Hematopoietic multipotent progenitor cell treated with erythropoietin and hydrocortisone succinate and interleukin-3 and kit ligand, for 4 days (in vitro differentiated cells): Measurements from ENCODE around the gene PTGDR.

ENCODE experiments used
- DNase-seq: peaks from one replicate; pipeline ENCODE4 v3.0.0-alpha.2; 2015

Gene PTGDR

GRCh38 chr14:52266179-52266578, 1.3 kb upstream of the PTGDR start:
- no peak for DNase-seq

GRCh38 chr14:52266782-52267181, 716 bp upstream of the PTGDR start:
- no peak for DNase-seq

- peak; percentile 35 for DNase-seq
Observed at GRCh38 chr14:52268279-52269061, 972 bp downstream of the PTGDR start.

GRCh38 chr14:52269100-52269499, 1.6 kb downstream of the PTGDR start:
- DNase-seq, result no peak

GRCh38 chr14:52269982-52270381, 2.5 kb downstream of the PTGDR start:
- no peak for DNase-seq

GRCh38 chr14:52271538-52271937, 4.0 kb downstream of the PTGDR start:
- DNase-seq, result no peak

GRCh38 chr14:52272375-52272774, 4.9 kb downstream of the PTGDR start:
- DNase-seq, result peak; percentile 78

- no peak for DNase-seq
Observed at GRCh38 chr14:52275372-52275771, 7.9 kb downstream of the PTGDR start.

- DNase-seq, result no peak
Observed at GRCh38 chr14:52277552-52277951, 10.1 kb downstream of the PTGDR start.

GRCh38 chr14:52279408-52279807, 11.9 kb downstream of the PTGDR start:
- peak; percentile 68 for DNase-seq

- DNase-seq, result no peak
Observed at GRCh38 chr14:52283099-52283498, 15.6 kb downstream of the PTGDR start.

GRCh38 chr14:52286661-52287649, 19.5 kb downstream of the PTGDR start:
- DNase-seq, result no peak

GRCh38 chr14:52296378-52296777, 28.9 kb downstream of the PTGDR start:
- DNase-seq, result no peak

- DNase-seq, result no peak
Observed at GRCh38 chr14:52298795-52299194, 31.3 kb downstream of the PTGDR start.

- DNase-seq, result peak; percentile 86
Observed at GRCh38 chr14:52299692-52300278, 32.3 kb downstream of the PTGDR start.

GRCh38 chr14:52303236-52303635, 35.7 kb downstream of the PTGDR start:
- no peak for DNase-seq

GRCh38 chr14:52304248-52304904, 36.9 kb downstream of the PTGDR start:
- DNase-seq, result no peak

GRCh38 chr14:52305014-52305413, 37.5 kb downstream of the PTGDR start:
- no peak for DNase-seq

- DNase-seq, result no peak
Observed at GRCh38 chr14:52307376-52307775, 39.9 kb downstream of the PTGDR start.

GRCh38 chr14:52307905-52308304, 40.4 kb downstream of the PTGDR start:
- no peak for DNase-seq

- peak; percentile 64 for DNase-seq
Observed at GRCh38 chr14:52310541-52310940, 43.0 kb downstream of the PTGDR start.

GRCh38 chr14:52312931-52313355, 45.4 kb downstream of the PTGDR start:
- peak; percentile 43 for DNase-seq

GRCh38 chr14:52313462-52313861, 46.0 kb downstream of the PTGDR start:
- DNase-seq, result peak; percentile 53
